ENCODE results near the gene NGEF. TPM values are rescaled to one million over a fixed set of nuclear protein-coding genes. Genes with fewer than 3 reads are reported as not detected.

NGEF gene
- total and polyA plus RNA-seq, 3 donors from 2014 or later = 7.9 to 28.7 (median 15.6) TPM

- H3K27me3 ChIP-seq = no peaks in the 10 kb centered on the region
- peaks cover 16% of the 10 kb centered on the region for H3K4me1 ChIP-seq
- H3K4me3 ChIP-seq = no peak overlapping the region
- H3K36me3 ChIP-seq (ENCODE audit: low read depth, missing control alignments) = no peaks in the 10 kb centered on the region
- no peak overlapping the region for H3K27ac ChIP-seq
- WGBS, 2 donors = 85 to 90% methylated on average over 18 to 21 of the region's 21 CpGs
- intact Hi-C loops (cut with DNase I; ENCODE audit: low total_unique reads) = no loop called here
- no peak for TF ChIP-seq CTCF (IDR thresholded peaks at IDR 0.05)
- H3K9me3 ChIP-seq = no peaks in the 10 kb centered on the region
- DNase-seq = peak; percentile 4
Measured at GRCh38 chr2:232888099-232888836, 124.8 kb downstream of the NGEF start.

- Histone ChIP-seq H3K4me1 (peaks cover 16% of the 10 kb centered on the region), H3K27ac (no peak overlapping the region), H3K27me3 (no peaks in the 10 kb centered on the region), H3K9me3 (no peaks in the 10 kb centered on the region), H3K36me3 (ENCODE audit: low read depth, missing control alignments) (no peaks in the 10 kb centered on the region), H3K4me3 (no peak overlapping the region)
- 75 to 82% methylated on average over 10 to 15 of the region's 15 CpGs for WGBS, 2 donors
- TF ChIP-seq CTCF (IDR thresholded peaks at IDR 0.05) = no peak
- TF ChIP-seq POLR2A (IDR thresholded peaks at IDR 0.05) = no peak
- intact Hi-C loops (cut with DNase I; ENCODE audit: low total_unique reads) = no loop called here
- peak; percentile 12 for DNase-seq
Measured at GRCh38 chr2:232887171-232887850, 125.7 kb downstream of the NGEF start.

GRCh38 chr2:232886632-232887031 is 126.4 kb downstream of the NGEF start:
- DNase-seq = no peak
- no peak overlapping the region for H3K27ac ChIP-seq
- WGBS, 2 donors = 84% methylated on average over 7 of the region's 7 CpGs
- no peak overlapping the region for H3K4me3 ChIP-seq
- intact Hi-C loops (cut with DNase I; ENCODE audit: low total_unique reads) = no loop called here
- no peaks in the 10 kb centered on the region for H3K27me3 ChIP-seq
- TF ChIP-seq CTCF (IDR thresholded peaks at IDR 0.05) (no peak), POLR2A (IDR thresholded peaks at IDR 0.05) (no peak)
- peaks cover 13% of the 10 kb centered on the region for H3K4me1 ChIP-seq
- H3K9me3 ChIP-seq = no peaks in the 10 kb centered on the region
- no peaks in the 10 kb centered on the region for H3K36me3 ChIP-seq (ENCODE audit: low read depth, missing control alignments)

GRCh38 chr2:232886176-232886575 is 126.9 kb downstream of the NGEF start:
- 90 to 93% methylated on average over 11 of the region's 11 CpGs for WGBS, 2 donors
- H3K27ac ChIP-seq = no peak overlapping the region
- intact Hi-C loops (cut with DNase I; ENCODE audit: low total_unique reads) = no loop called here
- H3K36me3 ChIP-seq (ENCODE audit: low read depth, missing control alignments) = no peaks in the 10 kb centered on the region
- peaks cover 9% of the 10 kb centered on the region for H3K4me1 ChIP-seq
- H3K27me3 ChIP-seq = no peaks in the 10 kb centered on the region
- TF ChIP-seq CTCF (IDR thresholded peaks at IDR 0.05) = no peak
- TF ChIP-seq POLR2A (IDR thresholded peaks at IDR 0.05) = no peak
- H3K9me3 ChIP-seq = no peaks in the 10 kb centered on the region
- no peak for DNase-seq
- no peak overlapping the region for H3K4me3 ChIP-seq
